A549 treated with ZK216348 at 1 μM for 4 hours (cell line): ENCODE results near the gene CABCOCO1. TPM values are rescaled to one million over a fixed set of nuclear protein-coding genes. Genes with fewer than 3 reads are reported as not detected.

ENCODE experiments used
- total RNA-seq: library from RNA; stranded (reverse); fragments of 200-300 nt; extraction: Qiagen RNA extraction; gene quantifications from 5 replicates; pipeline ENCODE4 v1.2.3, GENCODE V29; 2022; ENCODE audit warnings: low read depth

CABCOCO1 gene, protein sequence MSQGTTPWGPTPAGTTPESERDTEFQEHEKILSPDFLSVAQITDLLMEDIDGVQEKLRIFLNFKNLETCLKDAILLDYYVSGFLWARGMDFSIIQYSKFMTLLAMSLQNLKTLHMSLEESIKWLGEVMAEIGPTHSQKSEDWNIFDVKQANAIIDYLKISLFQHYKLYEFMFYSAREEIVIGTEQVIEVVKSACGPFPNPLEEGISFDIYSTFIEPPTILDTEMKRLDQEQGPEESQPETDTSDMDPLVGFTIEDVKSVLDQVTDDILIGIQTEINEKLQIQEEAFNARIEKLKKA
- total RNA-seq = 0.16 to 0.32 TPM (median 0.20 TPM) in 4 of 5 replicates, not detected in the other

DNA sequence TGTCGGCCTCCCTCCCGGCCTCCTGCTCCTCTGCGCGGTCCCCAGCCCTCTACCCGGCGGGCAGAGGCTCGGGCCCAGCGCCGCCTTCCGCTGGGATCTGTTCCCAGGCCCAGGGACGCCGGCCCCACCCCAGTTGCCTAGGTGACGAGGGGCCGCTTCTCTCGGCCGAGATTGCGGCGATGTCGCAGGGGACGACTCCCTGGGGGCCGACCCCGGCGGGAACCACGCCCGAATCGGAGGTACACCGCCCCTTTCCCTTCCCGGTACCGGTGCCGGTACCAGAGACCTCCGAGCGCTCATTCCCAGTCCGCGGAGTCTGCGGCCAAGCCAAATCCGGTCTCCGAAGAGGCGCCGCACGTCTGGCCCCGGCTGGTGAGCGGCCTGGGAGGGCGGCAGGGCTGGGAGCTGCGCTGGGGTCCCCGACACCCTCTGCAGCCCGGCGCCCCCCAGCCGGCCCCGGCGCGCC lies at the start of gene CABCOCO1:
Gene CABCOCO1, plus strand, starts transcription at position 136 of the 466 bp plus-strand sequence. Its CDS starts 44 bp downstream, at position 180.

Other genes with a start within 250 kb of the CABCOCO1 start
- 0.05 to 0.82 TPM (median 0.22 TPM) in 4 of 5 replicates, not detected in the other for gene TMEM26, start 209.5 kb upstream of the CABCOCO1 start, total RNA-seq
- 1.4 to 2.4 TPM (median 2.0 TPM) in 5 replicates for gene ARID5B, start 238.8 kb downstream of the CABCOCO1 start, total RNA-seq